GM12875 (cell line): ENCODE measurements around the gene NAA38.
A peak's percentile ranks its signal among the peaks of the same experiment; 100 is the strongest.

Experiments
- H3K4me3 ChIP-seq: one replicate; pipeline ENCODE4 v1.5.1; 2011; ENCODE audit warnings: low read depth, low read length, control low read depth
- TF ChIP-seq, protein P1 (sequence below): IDR thresholded peaks from 2 replicates; pipeline ENCODE4 v1.5.1; 2011; ENCODE audit warnings: low read depth, mild to moderate bottlenecking, control low read depth, inconsistent platforms, low read length, moderate library complexity, borderline replicate concordance; ENCODE audit not compliant: insufficient read depth

Gene NAA38

DNA sequence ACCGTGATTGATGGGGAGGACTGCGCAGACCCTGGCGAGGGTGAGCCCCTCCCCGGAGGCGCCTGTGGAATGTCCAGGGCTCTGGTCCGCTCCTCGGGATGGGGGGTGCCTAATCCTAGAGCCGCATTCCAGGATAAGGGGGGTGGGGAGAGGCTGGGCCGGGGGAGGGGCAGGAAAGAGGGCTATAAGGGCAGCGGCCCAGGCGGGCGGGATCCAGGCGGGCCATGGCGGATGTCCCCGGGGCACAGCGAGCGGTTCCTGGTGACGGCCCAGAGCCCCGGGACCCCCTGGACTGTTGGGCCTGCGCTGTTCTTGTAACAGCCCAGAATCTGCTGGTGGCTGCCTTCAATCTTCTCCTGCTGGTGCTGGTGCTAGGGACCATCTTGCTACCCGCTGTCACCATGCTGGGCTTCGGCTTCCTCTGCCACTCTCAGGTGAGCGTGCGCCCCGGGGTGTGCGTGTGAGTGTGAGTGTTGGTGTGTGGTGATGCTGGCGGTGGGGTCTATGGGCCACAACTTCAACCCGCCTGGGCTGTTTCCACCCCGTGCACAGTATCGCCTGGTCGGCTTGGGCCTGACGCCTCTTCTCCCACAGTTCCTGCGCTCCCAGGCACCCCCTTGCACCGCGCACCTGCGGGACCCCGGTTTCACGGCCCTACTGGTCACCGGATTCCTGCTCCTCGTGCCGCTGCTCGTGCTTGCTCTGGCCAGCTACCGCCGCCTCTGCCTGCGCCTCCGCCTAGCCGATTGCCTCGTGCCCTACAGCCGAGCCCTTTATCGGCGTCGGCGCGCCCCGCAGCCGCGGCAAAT is 2.3 kb downstream of the NAA38 start, which contains the start of gene TMEM88:
Gene TMEM88, plus strand, starts transcription at position 216 of the 809 bp plus-strand sequence. Its CDS starts 9 bp downstream, at position 225.
- TF ChIP-seq, protein P1, sequence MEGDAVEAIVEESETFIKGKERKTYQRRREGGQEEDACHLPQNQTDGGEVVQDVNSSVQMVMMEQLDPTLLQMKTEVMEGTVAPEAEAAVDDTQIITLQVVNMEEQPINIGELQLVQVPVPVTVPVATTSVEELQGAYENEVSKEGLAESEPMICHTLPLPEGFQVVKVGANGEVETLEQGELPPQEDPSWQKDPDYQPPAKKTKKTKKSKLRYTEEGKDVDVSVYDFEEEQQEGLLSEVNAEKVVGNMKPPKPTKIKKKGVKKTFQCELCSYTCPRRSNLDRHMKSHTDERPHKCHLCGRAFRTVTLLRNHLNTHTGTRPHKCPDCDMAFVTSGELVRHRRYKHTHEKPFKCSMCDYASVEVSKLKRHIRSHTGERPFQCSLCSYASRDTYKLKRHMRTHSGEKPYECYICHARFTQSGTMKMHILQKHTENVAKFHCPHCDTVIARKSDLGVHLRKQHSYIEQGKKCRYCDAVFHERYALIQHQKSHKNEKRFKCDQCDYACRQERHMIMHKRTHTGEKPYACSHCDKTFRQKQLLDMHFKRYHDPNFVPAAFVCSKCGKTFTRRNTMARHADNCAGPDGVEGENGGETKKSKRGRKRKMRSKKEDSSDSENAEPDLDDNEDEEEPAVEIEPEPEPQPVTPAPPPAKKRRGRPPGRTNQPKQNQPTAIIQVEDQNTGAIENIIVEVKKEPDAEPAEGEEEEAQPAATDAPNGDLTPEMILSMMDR: no peak

DNA sequence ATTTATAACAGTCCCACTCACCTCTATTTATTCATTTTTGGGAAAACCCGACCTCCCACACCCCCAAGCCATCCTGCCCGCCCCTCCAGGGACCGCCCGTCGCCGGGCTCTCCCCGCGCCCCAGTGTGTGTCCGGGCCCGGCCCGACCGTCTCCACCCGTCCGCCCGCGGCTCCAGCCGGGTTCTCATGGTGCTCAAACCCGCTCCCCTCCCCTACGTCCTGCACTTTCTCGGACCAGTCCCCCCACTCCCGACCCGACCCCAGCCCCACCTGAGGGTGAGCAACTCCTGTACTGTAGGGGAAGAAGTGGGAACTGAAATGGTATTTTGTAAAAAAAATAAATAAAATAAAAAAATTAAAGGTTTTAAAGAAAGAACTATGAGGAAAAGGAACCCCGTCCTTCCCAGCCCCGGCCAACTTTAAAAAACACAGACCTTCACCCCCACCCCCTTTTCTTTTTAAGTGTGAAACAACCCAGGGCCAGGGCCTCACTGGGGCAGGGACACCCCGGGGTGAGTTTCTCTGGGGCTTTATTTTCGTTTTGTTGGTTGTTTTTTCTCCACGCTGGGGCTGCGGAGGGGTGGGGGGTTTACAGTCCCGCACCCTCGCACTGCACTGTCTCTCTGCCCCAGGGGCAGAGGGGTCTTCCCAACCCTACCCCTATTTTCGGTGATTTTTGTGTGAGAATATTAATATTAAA is 3.1 kb downstream of the NAA38 start:
- TF ChIP-seq, protein P1: no peak

More for the DNA sequence above, 2.3 kb downstream of the NAA38 start, which contains the start of gene TMEM88:
- H3K4me3 ChIP-seq: peak within 1 kb of the TSS; percentile 92

DNA sequence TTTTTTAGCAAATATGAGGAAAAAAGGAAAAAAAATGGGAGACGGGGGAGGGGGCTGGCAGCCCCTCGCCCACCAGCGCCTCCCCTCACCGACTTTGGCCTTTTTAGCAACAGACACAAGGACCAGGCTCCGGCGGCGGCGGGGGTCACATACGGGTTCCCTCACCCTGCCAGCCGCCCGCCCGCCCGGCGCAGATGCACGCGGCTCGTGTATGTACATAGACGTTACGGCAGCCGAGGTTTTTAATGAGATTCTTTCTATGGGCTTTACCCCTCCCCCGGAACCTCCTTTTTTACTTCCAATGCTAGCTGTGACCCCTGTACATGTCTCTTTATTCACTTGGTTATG is 3.7 kb downstream of the NAA38 start:
- no peak overlapping the region for H3K4me3 ChIP-seq
- TF ChIP-seq, protein P1: no peak

More for the DNA sequence above, 3.1 kb downstream of the NAA38 start:
- H3K4me3 ChIP-seq: no peak overlapping the region

DNA sequence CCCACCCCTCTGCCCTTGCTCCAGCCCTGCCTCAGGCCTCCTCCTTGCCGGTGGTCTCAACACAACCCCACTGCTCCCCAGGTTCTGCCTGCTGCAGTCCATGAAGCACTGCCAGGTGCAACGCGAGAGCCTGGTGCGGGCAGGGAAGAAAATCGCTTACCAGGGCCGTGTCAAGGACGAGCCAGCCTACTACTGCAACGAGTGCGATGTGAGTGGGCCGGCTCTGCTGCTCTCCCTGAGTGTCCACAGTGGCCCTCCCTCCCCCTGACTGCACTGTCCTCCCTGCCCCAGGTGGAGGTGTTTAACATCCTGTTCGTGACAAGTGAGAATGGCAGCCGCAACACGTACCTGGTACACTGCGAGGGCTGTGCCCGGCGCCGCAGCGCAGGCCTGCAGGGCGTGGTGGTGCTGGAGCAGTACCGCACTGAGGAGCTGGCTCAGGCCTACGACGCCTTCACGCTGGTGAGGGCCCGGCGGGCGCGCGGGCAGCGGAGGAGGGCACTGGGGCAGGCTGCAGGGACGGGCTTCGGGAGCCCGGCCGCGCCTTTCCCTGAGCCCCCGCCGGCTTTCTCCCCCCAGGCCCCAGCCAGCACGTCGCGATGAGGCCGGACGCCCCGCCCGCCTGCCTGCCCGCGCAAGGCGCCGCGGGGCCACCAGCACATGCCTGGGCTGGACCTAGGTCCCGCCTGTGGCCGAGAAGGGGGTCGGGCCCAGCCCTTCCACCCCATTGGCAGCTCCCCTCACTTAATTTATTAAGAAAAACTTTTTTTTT is 4.3 kb downstream of the NAA38 start:
- H3K4me3 ChIP-seq: no peak overlapping the region
- TF ChIP-seq, protein P1: no peak

DNA sequence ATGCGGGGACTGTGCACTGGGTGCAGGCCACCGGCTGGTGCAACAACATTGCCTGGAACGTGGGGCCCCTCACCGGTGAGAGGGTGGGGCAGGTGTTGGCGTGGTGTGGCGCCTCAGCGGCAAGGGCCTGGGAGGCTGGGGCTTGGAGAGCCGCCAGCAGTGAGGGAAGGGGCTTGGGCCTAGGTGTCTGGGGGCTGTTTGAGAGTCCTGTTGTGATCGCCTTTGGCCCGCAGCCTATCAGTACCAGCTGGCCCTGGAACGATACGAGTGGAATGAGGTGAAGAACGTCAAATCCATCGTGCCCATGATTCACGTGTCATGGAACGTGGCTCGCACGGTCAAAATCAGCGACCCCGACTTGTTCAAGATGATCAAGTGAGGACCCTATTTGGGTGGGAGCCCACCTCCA is 5.1 kb downstream of the NAA38 start:
- H3K4me3 ChIP-seq: no peak overlapping the region
- TF ChIP-seq, protein P1: no peak

DNA sequence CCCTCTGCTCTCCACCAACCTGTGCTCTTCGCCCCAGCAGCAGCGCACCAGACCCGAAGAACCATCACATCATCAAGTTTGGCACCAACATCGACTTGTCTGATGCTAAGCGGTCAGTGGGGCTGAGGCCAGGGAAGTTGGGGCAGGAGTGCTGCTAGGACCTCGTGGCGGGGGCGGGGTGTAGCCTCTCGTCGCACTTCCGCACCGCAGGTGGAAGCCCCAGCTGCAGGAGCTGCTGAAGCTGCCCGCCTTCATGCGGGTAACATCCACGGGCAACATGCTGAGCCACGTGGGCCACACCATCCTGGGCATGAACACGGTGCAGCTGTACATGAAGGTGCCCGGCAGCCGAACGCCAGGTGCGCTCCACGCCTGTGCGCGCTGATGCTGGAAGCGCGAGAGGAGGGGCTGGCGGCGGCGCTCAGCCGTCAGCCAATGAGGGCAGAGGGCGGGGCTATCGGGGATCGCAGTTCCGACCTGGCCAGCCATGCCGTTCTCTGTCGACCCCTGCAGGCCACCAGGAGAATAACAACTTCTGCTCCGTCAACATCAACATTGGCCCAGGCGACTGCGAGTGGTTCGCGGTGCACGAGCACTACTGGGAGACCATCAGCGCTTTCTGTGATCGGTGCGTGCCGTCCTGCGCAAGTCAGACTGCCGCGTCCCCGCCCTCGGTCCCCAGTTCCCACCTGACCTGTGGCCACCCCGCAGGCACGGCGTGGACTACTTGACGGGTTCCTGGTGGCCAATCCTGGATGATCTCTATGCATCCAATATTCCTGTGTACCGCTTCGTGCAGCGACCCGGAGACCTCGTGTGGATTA is 5.7 kb downstream of the NAA38 start:
- TF ChIP-seq, protein P1: peak; percentile 98
- peak overlapping the region; percentile 45 for H3K4me3 ChIP-seq
